Left hindlimb (tissue), 1 donor: ENCODE results near the gene STIM1.

Source experiments
- DNase-seq: peaks from one replicate; pipeline ENCODE4 v3.0.0-alpha.2; 2018

Gene STIM1

DNA sequence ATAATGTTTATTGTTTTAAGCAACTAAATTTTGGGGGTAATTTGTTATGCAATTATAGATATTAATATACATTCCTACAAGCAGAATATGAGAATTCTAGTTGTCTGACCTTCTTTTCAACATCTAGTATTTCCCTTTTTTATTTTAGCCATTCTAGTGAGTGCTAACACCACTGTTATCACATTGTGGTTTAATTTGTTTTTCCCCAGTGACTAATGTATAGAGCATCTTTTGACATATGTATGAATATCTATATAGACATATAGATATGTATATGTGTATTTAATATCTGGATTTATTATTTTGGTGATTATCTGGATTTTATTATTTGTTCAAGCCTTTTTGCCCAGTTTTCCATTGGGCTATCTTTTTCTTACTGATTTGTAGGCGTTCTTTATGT is 66.6 kb downstream of the STIM1 start:
- no peak for DNase-seq

GRCh38 chr11:3925513-3925912 is 70.0 kb downstream of the STIM1 start:
- DNase-seq, result no peak

DNA sequence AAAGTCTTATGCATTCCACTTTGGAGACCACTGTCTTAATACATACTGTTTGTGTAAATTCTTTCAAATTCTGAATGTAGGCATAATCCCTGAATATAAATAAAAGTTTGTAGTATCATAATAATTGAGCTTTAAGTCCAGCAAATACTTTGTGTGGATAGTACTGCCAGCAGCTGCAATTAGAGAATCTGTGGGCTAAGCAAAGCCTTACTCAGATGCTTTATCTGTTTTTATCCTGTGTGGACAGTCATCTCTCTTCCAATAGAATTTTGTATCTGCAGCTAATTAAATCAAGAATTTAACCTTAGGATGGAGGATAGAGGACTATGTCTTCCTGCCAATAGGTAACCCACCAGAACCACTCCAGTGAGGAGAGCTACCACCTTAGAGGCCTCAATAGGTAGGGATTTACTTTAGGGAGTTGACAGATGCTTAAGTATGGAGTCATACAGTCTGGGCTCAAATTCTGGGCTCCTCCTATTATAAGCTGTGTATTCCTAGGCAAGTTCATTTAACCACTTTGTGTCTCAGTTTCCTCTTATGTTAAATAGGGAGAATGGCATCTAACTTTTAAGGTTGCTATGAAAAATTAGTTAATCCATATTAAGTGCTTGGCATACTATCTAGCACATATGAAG is 71.1 kb downstream of the STIM1 start:
- DNase-seq, result no peak

DNA sequence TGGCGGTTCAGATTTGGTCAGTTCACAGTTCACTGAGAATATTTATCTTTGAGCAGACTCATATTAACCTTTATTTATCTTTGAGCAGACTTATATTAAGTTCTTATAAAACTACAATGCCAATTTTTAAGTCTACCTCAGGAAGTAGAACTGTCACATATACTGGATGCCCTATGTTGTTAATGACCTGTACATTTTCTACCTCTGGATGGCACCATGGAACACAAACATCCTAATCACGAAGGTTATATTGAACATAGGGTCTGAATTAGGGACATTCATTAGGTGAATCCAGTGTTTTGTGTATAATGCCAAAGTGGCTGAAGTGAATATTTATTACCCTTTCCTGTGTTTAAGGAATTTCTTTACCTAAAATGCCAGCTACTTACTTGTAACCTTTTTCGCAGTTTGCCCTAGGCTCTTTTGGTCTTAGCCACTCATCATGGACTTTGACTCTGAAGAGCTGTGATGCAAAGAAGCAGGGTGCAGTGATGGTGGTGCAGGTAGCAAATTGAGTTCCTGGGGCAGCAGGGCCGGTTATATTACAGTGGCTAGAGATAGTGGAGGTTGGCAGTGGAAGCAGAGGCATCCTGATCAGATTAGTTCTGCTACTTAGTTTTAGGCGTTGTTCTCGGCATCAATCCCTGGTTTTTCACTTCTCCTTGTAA is 71.8 kb downstream of the STIM1 start:
- DNase-seq, result no peak

GRCh38 chr11:3929232-3929631 is 73.8 kb downstream of the STIM1 start:
- DNase-seq, result no peak

DNA sequence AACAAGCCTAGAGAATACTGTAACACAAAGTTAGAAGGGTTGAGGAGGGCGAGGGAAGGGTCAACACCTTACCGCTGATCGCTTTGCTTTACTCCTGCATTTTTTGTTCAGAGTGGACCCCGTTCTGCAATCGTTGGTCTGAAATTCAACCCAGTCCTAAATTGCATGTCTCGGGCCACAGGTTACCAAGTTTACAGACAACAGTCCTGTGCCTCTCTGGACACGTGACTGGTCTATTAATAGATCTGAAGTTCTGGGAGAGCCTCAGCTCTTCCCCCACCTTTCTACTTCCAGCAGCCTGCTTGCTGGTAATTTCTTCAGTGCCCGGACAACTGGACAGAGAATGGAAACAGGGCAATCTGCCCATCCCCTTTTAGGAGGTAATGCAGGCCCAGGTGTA is 74.2 kb downstream of the STIM1 start:
- no peak for DNase-seq

DNA sequence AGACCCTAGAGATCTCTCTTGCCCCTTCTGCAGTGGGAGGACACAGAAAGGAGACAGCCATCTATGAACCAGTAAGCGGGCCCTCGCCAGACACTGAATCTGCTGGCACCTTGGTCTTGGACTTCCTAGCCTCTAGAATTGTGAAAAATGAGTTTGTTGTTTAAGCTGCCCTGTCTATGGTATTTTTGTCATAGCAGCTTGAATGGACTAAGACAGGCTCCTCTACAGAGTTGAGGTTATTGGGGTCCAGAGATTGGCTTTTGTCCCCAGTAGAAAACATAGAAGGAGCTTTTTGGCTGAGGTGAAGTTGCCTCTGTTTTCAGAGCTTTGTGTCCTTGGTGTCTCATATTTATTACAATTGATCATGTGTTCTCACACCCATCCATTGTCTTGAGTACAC is 77.2 kb downstream of the STIM1 start:
- DNase-seq, result no peak

DNA sequence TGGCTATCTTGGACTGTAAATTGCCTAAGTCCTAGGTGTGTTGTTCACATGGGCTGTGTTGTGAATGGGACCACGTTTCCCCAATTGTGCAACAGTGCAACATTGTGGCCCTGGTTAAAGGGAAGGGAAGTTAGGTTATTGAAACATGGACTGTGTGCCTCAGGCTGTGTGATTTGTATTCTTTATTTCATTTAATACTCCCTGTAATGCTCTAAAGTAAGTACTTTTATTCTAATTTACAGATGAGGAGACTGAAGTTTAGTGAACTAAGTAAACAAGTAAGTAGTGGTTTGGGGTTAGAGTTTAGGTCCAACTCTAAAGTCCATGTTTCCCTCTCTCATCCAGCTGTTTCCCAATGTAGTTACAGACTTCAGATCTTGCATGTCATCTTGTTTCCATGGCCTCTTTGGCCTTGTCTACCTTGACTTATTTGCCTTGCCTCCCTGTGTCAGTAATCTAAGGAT is 77.7 kb downstream of the STIM1 start:
- no peak for DNase-seq

GRCh38 chr11:3934658-3935057 is 79.2 kb downstream of the STIM1 start:
- DNase-seq, result no peak

- DNase-seq, result no peak
These were observed 81.1 kb downstream of the STIM1 start for GRCh38 chr11:3936517-3936916.

GRCh38 chr11:3939211-3939610 is 83.7 kb downstream of the STIM1 start:
- DNase-seq, result no peak

DNA sequence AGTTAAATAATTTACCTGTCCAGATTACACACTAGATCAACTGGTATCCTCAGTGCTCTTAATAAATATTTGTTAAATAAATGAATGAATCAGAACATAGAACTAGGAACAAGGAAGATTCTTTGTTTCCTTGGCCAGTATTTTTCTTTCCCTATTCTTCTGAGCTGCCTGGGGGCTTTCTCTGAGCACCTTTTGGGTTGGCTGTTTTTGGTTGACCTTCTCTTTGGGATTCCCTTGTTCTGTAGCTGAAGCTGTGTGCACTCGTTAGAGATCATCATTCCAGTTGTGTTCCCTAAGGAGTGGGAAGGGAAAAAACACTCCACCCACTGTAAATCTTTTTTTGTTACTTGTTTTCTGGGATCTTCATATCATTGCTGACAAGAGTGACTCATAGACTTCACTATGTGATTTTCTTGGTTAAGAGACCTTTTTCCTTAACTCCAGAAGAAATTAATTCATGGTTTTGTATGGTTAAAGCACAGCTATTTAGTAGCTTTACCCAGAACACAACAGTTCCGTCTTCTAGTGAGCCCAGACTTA is 84.3 kb downstream of the STIM1 start:
- DNase-seq, result no peak

DNA sequence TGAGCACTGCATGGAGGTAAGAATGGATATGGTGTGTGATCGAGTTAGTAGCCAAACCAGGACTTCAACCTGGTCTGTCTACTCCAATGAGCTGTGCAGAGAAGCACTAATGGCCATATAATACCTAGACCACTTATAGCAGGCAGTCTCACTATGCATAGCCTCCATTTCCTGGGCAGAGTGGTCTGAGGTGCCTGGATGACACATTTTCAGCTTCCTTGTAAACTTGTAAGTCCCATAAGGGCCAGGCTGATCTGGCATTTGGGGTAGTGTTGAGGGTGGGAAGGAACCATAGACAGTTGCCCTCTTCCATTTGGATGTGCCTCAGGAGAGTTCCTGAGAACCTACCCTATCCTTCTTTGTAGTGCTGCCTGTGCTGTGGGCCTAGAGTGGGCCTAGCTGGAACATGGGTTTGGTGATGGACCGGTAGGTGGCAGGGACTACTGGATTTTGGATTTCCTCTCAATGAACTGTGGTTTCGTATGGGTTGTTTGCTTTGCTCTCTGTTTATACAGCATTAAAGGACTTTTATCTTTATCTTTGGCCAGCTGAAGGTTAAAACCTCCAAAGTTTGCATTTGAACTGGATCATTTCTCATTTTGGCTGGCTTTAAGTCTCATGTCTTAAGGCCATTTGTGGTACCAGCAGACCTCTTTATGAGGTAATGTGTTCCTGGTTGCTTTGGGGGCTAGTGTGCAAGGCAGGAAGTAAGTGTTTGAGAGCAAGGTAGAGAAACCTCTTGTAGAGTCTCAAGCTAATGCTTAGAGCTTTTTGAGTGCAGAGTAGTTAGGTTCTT is 86.9 kb downstream of the STIM1 start:
- DNase-seq, result no peak

DNA sequence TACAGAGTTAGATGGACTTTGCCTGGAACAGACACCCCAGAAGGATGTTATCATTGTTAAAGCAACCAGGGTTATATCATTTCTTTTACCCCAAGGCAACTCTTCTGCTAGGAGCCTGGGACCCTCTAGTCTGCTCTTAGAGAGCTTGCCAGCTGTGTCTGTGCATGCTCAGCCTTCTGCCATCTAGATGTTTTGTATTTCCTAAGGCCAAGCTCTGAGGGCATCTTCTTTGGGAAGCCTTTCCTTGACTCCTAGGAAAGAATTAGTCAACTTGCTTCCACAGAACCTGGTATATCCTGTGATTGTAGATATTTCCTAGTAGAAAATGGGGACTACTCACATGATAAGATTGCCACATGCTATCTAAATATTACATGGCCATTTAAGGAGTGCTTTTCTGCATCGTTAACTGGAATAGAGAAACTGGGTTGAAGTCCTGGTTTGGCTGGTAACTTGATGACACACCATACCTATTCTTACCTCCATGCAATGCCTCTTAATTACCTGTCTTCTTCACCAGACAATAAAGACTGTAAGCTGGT is 87.6 kb downstream of the STIM1 start:
- DNase-seq, result no peak

GRCh38 chr11:3944198-3944597 is 88.7 kb downstream of the STIM1 start:
- DNase-seq, result no peak

GRCh38 chr11:3946455-3947017 is 91.1 kb downstream of the STIM1 start:
- DNase-seq, result no peak

DNA sequence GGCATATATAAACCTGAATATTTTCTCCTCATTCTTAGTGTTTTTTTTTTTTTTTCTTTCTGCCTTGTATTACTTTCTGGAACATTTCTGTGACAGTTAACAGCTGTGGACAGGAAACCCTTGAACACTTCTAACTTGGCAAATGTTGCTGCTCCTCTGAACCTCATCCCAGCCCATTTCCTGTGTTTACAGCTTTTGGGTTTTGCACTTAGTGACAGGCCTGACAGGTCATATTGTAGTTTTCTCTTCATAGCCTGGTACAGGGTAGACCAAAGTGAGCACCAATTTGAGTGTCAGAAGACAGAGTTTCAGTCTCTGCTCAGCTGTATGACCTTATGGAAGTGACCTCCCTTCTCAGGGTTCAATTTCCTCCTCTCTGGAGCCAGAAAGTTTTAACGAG is 91.6 kb downstream of the STIM1 start:
- DNase-seq, result peak; percentile 36

DNA sequence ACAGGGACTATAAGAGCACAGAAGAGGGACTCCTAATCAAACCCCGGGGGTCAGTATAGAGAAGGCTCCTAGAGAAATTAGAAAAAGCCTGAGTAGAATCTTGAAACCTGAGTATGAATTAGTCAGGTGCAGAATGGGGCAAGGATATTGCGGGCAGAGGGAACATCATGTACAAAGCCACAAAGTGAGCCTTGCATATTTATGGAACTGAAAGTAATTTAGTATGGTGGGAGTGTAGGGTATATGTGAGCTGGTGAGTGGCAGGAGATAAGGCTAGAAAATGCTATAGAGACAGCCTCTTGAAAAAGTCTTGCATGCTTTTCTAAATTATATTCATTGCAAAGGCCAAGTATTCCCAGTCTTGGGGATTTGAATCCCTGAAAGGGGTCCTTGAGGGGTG is 93.7 kb downstream of the STIM1 start:
- DNase-seq, result no peak

- no peak for DNase-seq
These were observed 95.7 kb downstream of the STIM1 start for GRCh38 chr11:3950996-3951660.

- DNase-seq, result no peak
These were observed 97.3 kb downstream of the STIM1 start for GRCh38 chr11:3952715-3953114.

DNA sequence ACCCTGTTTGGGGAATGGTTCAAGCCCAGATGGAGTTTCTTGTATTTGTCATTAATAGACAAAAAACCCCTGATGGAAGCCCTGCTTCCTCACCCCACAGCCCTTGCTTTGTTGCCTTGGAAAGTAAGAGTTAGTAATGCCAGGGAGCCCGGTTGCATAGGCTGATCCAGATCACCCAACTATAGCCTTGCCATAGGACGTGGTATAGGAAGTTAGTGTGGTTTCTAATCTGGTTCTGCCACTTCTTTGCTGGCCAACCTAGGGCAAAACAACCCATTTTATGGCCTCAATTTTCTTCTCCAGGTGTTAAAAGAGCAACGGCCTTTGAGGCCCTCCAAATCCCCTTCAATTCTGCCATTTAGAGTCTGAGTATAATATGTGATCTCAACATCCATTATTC is 97.9 kb downstream of the STIM1 start:
- DNase-seq, result no peak

- no peak for DNase-seq
These were observed 99.2 kb downstream of the STIM1 start for GRCh38 chr11:3954448-3955298.
